GM23338 (cell line): Measurements from ENCODE around the gene IDH3A.

Source experiments
- CREB1 ChIP-seq: fragments of 250-450 bp; sonication (Bioruptor Pico); IDR thresholded peaks from 2 replicates; pipeline ENCODE4 v1.5.0; 2020; ENCODE audit warnings: low read depth, mild to moderate bottlenecking, moderate library complexity
- CTCF ChIP-seq, 2 experiments: fragments of 200-600 bp in 1 of 2; sonication (generic) in 1 of 2; conservative IDR thresholded peaks; 2 replicates each; pipeline versions ENCODE4 v1.5.1 to v1.6.1; 2016 to 2017; ENCODE audit warnings: antibody characterized with exemption in 2 of 2, low read depth in 2 of 2, mild to moderate bottlenecking in 2 of 2, moderate library complexity in 1 of 2
- ETS1 ChIP-seq: IDR thresholded peaks from 2 replicates; pipeline ENCODE4 v1.6.1; 2016; ENCODE audit warnings: antibody characterized with exemption
- EZH2 ChIP-seq: fragments of 200-600 bp; sonication (generic); IDR thresholded peaks from one replicate; pipeline ENCODE4 v1.8.0; 2017; ENCODE audit warnings: antibody characterized with exemption, mild to moderate bottlenecking, low read depth; ENCODE audit not compliant: unreplicated experiment
- EZH2phosphoT487 ChIP-seq: fragments of 200-600 bp; sonication (generic); IDR thresholded peaks from one replicate; pipeline ENCODE4 v1.8.1; 2018; ENCODE audit warnings: antibody characterized with exemption; ENCODE audit not compliant: unreplicated experiment
- JUNB ChIP-seq: IDR thresholded peaks from one replicate; pipeline ENCODE4 v1.6.1; 2016; ENCODE audit warnings: antibody characterized with exemption; ENCODE audit not compliant: unreplicated experiment
- NANOG ChIP-seq: IDR thresholded peaks from 2 replicates; pipeline ENCODE4 v1.6.1; 2016; ENCODE audit warnings: antibody characterized with exemption, borderline replicate concordance
- POLR2AphosphoS5 ChIP-seq: IDR thresholded peaks from 2 replicates; pipeline ENCODE4 v1.6.1; 2016; ENCODE audit warnings: antibody characterized with exemption, low read depth
- REST ChIP-seq: IDR thresholded peaks from one replicate; pipeline ENCODE4 v1.6.1; 2018; ENCODE audit warnings: antibody characterized with exemption; ENCODE audit not compliant: unreplicated experiment
- ZNF331 ChIP-seq: fragments of 250-450 bp; sonication (Bioruptor Pico); IDR thresholded peaks from 2 replicates; pipeline ENCODE4 v1.5.0; 2020; ENCODE audit warnings: low read depth, mild to moderate bottlenecking, moderate library complexity
- ZNF462 ChIP-seq: fragments of 250-450 bp; sonication (Bioruptor Pico); IDR thresholded peaks from 2 replicates; pipeline ENCODE4 v1.5.0; 2020; ENCODE audit warnings: mild to moderate bottlenecking, moderate library complexity

- TF ChIP-seq CTCF (conservative IDR thresholded peaks at IDR 0.05; ENCODE audit: low read depth in 2 of 2) (no peak), POLR2AphosphoS5 (no peak), REST (no peak), EZH2 (no peak), ETS1 (no peak), EZH2phosphoT487 (no peak), ZNF331 (no peak), JUNB (no peak), CREB1 (no peak), NANOG (no peak), ZNF462 (CRISPR knock-in tag) (no peak)
Observed at GRCh38 chr15:78164010-78164409, 14.8 kb downstream of the IDH3A start.
